A549 (cell line): ENCODE measurements around the gene TNS3. TPM values are rescaled to one million over a fixed set of nuclear protein-coding genes. Genes with fewer than 3 reads are reported as not detected.

Experiments used
- ATAC-seq, 2 experiments: fragments of 200-7000 bp in 1 of 2; fragments of >200 bp in 1 of 2; cut with Nextera tagmentation in 1 of 2; cut with Tn5 transposase in 1 of 2; 3 replicates each; pipeline versions ENCODE4 v1.8.0 to v1.9.1; 2018 to 2020; ENCODE audit warnings: mild to moderate bottlenecking in 1 of 2, moderate library complexity in 1 of 2
- CTCF ChIA-PET: fragments of 300-600 bp; sonication (Branson Sonifier 250); formaldehyde crosslinking; extraction: SDS; loops from one replicate; lab custom pipeline; 2021; ENCODE audit warnings: antibody characterized with exemption, inconsistent platforms; lab: Yijun Ruan, JAX
- POLR2A ChIA-PET: fragments of 350-600 bp; formaldehyde crosslinking; extraction: SDS; loops from one replicate; lab custom pipeline; 2021; ENCODE audit warnings: antibody characterized with exemption, inconsistent platforms; lab: Yijun Ruan, JAX
- DNase-seq, 2 experiments: peaks; one replicate each; pipeline versions ENCODE4 v3.0.0 to v3.0.0-alpha.2; 2011 to 2016; ENCODE audit warnings: low read depth in 1 of 2, low spot score in 1 of 2
- FAIRE-seq: peaks from 2 replicates; lab custom pipeline; 2011; peaks lifted over from hg19 to GRCh38; lab: Jason Lieb, UNC
- H3K27ac ChIP-seq, 2 experiments: fragments of >200 bp; sonication (Bioruptor Twin); formaldehyde crosslinking; 3 replicates each; pipeline ENCODE4 v1.5.1; 2016 to 2017
- H3K4me1 ChIP-seq: fragments of >200 bp; sonication (Bioruptor Twin); formaldehyde crosslinking; 3 replicates; pipeline ENCODE4 v1.6.1; 2016
- H3K4me2 ChIP-seq: fragments of >200 bp; sonication (Bioruptor Twin); formaldehyde crosslinking; 3 replicates; pipeline ENCODE4 v1.6.1; 2016
- H3K4me3 ChIP-seq: fragments of >200 bp; sonication (Bioruptor Twin); formaldehyde crosslinking; 3 replicates; pipeline ENCODE4 v1.5.1; 2016
- H3K9me3 ChIP-seq: fragments of >200 bp; sonication (Bioruptor Twin); formaldehyde crosslinking; 3 replicates; pipeline ENCODE4 v1.6.1; 2016
- CEBPB ChIP-seq, 2 experiments: fragments of >200 bp in 1 of 2; sonication (Bioruptor Twin) in 1 of 2; formaldehyde crosslinking in 1 of 2; IDR thresholded peaks; 2 replicates each; pipeline ENCODE4 v1.6.1; 2012 to 2016
- CTCF ChIP-seq: fragments of >200 bp; sonication (Bioruptor Twin); formaldehyde crosslinking; IDR thresholded peaks from 3 replicates; pipeline ENCODE4 v1.5.1; 2016
- EHF ChIP-seq: fragments of 250-450 bp; sonication (Bioruptor Pico); IDR thresholded peaks from 2 replicates; pipeline ENCODE4 v1.5.0; 2020; ENCODE audit warnings: mild to moderate bottlenecking
- EHMT2 ChIP-seq: fragments of 200-600 bp; sonication (generic); IDR thresholded peaks from 2 replicates; pipeline ENCODE4 v1.6.1; 2016; ENCODE audit warnings: antibody characterized with exemption, low read depth, mild to moderate bottlenecking, moderate library complexity
- EP300 ChIP-seq, 2 experiments: fragments of >200 bp; sonication (Bioruptor Twin); formaldehyde crosslinking; IDR thresholded peaks; 2 replicates in 1 of 2; 3 replicates in 1 of 2; pipeline ENCODE4 v1.6.1; 2016 to 2017
- FOSB ChIP-seq: fragments of 250-450 bp; sonication (Bioruptor Pico); IDR thresholded peaks from 2 replicates; pipeline ENCODE4 v1.5.0; 2020; ENCODE audit warnings: mild to moderate bottlenecking, moderate library complexity
- FOSL2 ChIP-seq, 2 experiments: fragments of 450-650 bp in 1 of 2; fragments of >200 bp in 1 of 2; sonication (Bioruptor Twin) in 1 of 2; formaldehyde crosslinking; IDR thresholded peaks; 2 replicates each; pipeline versions ENCODE4 v1.5.0 to v1.6.1; 2016 to 2020; ENCODE audit warnings: mild to moderate bottlenecking in 1 of 2, moderate library complexity in 1 of 2
- HES2 ChIP-seq: fragments of >200 bp; sonication (Bioruptor Twin); formaldehyde crosslinking; IDR thresholded peaks from 2 replicates; pipeline ENCODE4 v1.6.1; 2016
- HEYL ChIP-seq: fragments of 250-450 bp; sonication (Bioruptor Pico); IDR thresholded peaks from 2 replicates; pipeline ENCODE4 v1.8.0; 2021; ENCODE audit warnings: mild to moderate bottlenecking, moderate library complexity
- HOXB13 ChIP-seq: fragments of 250-450 bp; sonication (Bioruptor Pico); IDR thresholded peaks from 2 replicates; pipeline ENCODE4 v1.5.0; 2020; ENCODE audit warnings: low read depth, mild to moderate bottlenecking, moderate library complexity
- HOXB5 ChIP-seq: fragments of 250-450 bp; sonication (Bioruptor Pico); IDR thresholded peaks from 2 replicates; pipeline ENCODE4 v1.5.0; 2020; ENCODE audit warnings: mild to moderate bottlenecking, moderate library complexity
- KDM1A ChIP-seq: fragments of 200-600 bp; sonication (generic); IDR thresholded peaks from 2 replicates; pipeline ENCODE4 v1.6.1; 2016; ENCODE audit warnings: low read depth, mild to moderate bottlenecking
- MAFK ChIP-seq: fragments of 450-650 bp; IDR thresholded peaks from 2 replicates; pipeline ENCODE4 v1.6.1; 2014; ENCODE audit not compliant: partially characterized antibody
- MAZ ChIP-seq: fragments of 150-350 bp; IDR thresholded peaks from 2 replicates; pipeline ENCODE4 v1.6.1; 2014; ENCODE audit warnings: antibody characterized with exemption, low read depth, low read length, borderline replicate concordance
- NFE2L2 ChIP-seq: fragments of 150-350 bp; conservative IDR thresholded peaks from 2 replicates; pipeline ENCODE4 v1.6.1; 2014; ENCODE audit warnings: low read length
- POLR2AphosphoS2 ChIP-seq: conservative IDR thresholded peaks from 2 replicates; pipeline ENCODE4 v1.6.1; 2012; ENCODE audit warnings: low read length, improper control_type of control experiment, inconsistent platforms
- TP53 ChIP-seq: fragments of 250-450 bp; sonication (Bioruptor Pico); IDR thresholded peaks from 2 replicates; pipeline ENCODE4 v1.5.0; 2021; ENCODE audit warnings: mild to moderate bottlenecking, moderate library complexity
- USF2 ChIP-seq: fragments of 450-650 bp; IDR thresholded peaks from 2 replicates; pipeline ENCODE4 v1.6.1; 2014; ENCODE audit warnings: antibody characterized with exemption
- WGBS: methylation state at CpG from one replicate; pipeline ENCODE4 v1.1.6; 2017; ENCODE audit errors: missing lambda C conversion rate; 5-methylcytosine and 5-hydroxymethylcytosine counted together
- polyA plus RNA-seq, 4 experiments: library from polyadenylated mRNA; depleted of rRNA in 3 of 4; stranded (reverse); fragments of >200 nt; fragmentation: RNase III in 1 of 4; extraction: RNeasy Plus Mini Kit Qiagen cat#74134 plus additional on column Dnase treatment in 1 of 4; gene quantifications; 2 replicates in 3 of 4; 3 replicates in 1 of 4; pipeline ENCODE4 v1.2.3, GENCODE V29; 2011 to 2017
- TF ChIP-seq, protein P1 (sequence below): fragments of 150-350 bp; IDR thresholded peaks from 2 replicates; pipeline ENCODE4 v1.6.1; 2014; ENCODE audit warnings: low read depth, mild to moderate bottlenecking, low read length

TNS3 gene
- polyA plus RNA-seq, 2 of the 4 experiments (the other 2 are of a cell fraction) = 107 to 134 TPM

DNA sequence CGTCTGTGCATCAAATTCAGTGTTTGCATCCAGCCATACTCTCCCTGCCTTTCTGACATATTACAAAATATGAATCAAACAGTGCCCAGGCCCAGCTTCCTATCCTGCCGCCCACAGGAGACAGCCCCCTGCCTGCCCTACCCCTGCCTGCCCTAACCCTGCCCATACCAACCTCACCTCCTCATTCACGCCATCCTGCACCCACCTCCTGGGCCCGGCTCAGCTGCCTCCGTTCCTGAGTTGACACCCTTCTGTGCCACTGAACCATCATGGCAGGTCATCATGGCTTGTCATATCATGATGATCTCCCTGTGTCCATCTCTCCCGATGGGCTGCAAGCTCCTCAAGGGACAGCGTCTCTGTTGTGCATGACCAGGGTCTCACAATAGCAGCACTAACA, 72.3 kb downstream of the TNS3 start:
- Histone ChIP-seq H3K4me3 (no peak overlapping the region), H3K4me1 (peaks cover 77% of the 10 kb centered on the region), H3K4me2 (no peak overlapping the region), H3K27ac (no peak overlapping the region), H3K9me3 (no peaks in the 10 kb centered on the region)
- ChIA-PET CTCF (interaction anchor here (1.0 kb wide), 1 partner anchor 310 kb away, joined by 3 read pairs; no protein-coding TSS in a partner anchor), POLR2A (no interaction called here)
- WGBS = 85% methylated on average over 7 of the region's 7 CpGs
- FAIRE-seq = no peak
- no peak for DNase-seq
- no peak for ATAC-seq
- TF ChIP-seq KDM1A (no peak), HOXB13 (CRISPR knock-in tag) (no peak), MAFK (no peak), EHF (CRISPR knock-in tag) (no peak), CTCF (no peak), MAZ (no peak), POLR2AphosphoS2 (no peak; the same call in 1 of the 2 replicates), EHMT2 (no peak)

- no peak for FAIRE-seq
- CTCF ChIA-PET = no interaction called here
- 89% methylated on average over 11 of the region's 11 CpGs for WGBS
These were observed 73.2 kb downstream of the TNS3 start for GRCh38 chr7:47508389-47509380.

DNA sequence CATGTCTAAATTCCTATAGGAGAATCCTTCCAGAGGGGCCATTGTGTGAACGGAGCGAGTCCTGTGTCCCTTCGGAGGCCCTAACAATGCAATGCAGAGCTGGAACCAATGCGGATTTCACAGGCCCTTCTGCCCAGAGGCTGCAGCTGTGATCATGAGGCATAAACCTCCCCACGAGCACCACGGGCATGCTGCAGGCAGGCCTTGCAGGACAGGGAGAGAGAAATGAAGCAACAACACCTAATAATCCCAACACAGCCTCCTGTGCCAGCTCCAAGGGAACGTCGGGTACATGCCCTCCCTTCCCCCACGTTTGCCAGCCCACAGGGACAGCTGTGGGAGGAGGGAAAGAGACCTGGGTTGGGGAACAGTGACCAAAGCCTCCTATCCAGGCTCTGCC, 74.4 kb downstream of the TNS3 start:
- DNase-seq = no peak
- no peak overlapping the region for H3K4me2 ChIP-seq
- no peak overlapping the region for H3K4me3 ChIP-seq
- TF ChIP-seq HOXB13 (CRISPR knock-in tag) (no peak), CEBPB (IDR thresholded peaks at IDR 0.05) (no peak), HEYL (CRISPR knock-in tag) (no peak), FOSL2 (IDR thresholded peaks at IDR 0.05) (no peak), FOSL2 (CRISPR knock-in tag; IDR thresholded peaks at IDR 0.05) (no peak), USF2 (no peak), NFE2L2 (no peak), FOSB (CRISPR knock-in tag) (no peak), POLR2AphosphoS2 (no peak), KDM1A (no peak), EP300 (IDR thresholded peaks at IDR 0.05) (no peak), TP53 (no peak), HES2 (no peak), MAZ (no peak)
- TF ChIP-seq, all 56 proteins: peak for 0
- peak overlapping the region in 1 of 2 experiments; percentile 47; a peak in 3 of 6 replicates for H3K27ac ChIP-seq
- ChIA-PET CTCF (interaction anchor here (0.7 to 1.6 kb wide), 5 partner anchors 10 to 312 kb away, joined by 3 to 5 read pairs (median 4); no protein-coding TSS in a partner anchor), POLR2A (no interaction called here)
- FAIRE-seq (no peak), ATAC-seq (no peak; a peak in 1 of 6 replicates)
- H3K4me1 ChIP-seq = peaks cover 77% of the 10 kb centered on the region
- 72% methylated on average over 9 of the region's 9 CpGs for WGBS
- no peaks in the 10 kb centered on the region for H3K9me3 ChIP-seq

More at GRCh38 chr7:47508389-47509380, 73.2 kb downstream of the TNS3 start:
- Histone ChIP-seq H3K27ac (peak overlapping the region in 1 of 2 experiments; percentile 44; a peak in 2 of 6 replicates), H3K4me1 (peaks cover 77% of the 10 kb centered on the region), H3K9me3 (no peaks in the 10 kb centered on the region), H3K4me2 (no peak overlapping the region), H3K4me3 (no peak overlapping the region)
- no peak; a peak in 1 of 6 replicates for ATAC-seq
- POLR2A ChIA-PET = no interaction called here
- TF ChIP-seq CEBPB (IDR thresholded peaks at IDR 0.05) (no peak), HOXB5 (CRISPR knock-in tag) (no peak), HEYL (CRISPR knock-in tag) (no peak)
- TF ChIP-seq, protein P1, sequence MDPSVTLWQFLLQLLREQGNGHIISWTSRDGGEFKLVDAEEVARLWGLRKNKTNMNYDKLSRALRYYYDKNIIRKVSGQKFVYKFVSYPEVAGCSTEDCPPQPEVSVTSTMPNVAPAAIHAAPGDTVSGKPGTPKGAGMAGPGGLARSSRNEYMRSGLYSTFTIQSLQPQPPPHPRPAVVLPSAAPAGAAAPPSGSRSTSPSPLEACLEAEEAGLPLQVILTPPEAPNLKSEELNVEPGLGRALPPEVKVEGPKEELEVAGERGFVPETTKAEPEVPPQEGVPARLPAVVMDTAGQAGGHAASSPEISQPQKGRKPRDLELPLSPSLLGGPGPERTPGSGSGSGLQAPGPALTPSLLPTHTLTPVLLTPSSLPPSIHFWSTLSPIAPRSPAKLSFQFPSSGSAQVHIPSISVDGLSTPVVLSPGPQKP = no peak
- no peak for DNase-seq
